Left lobe of liver (tissue), 2 donors: Measurements from ENCODE around the gene PRKCH. TPM values are rescaled to one million over a fixed set of nuclear protein-coding genes. Genes with fewer than 3 reads are reported as not detected.

Experiments used
- ATAC-seq: fragments of 200-7000 bp; cut with Tn5 transposase; one replicate; pipeline ENCODE4 v1.9.1; 2020; ENCODE audit warnings: mild to moderate bottlenecking, moderate library complexity
- DNase-seq: peaks from one replicate; pipeline ENCODE4 v3.0.0-alpha.2; 2020; ENCODE audit warnings: low spot score
- total RNA-seq: library from RNA; stranded (reverse); gene quantifications from one replicate; pipeline ENCODE4 v1.2.1, GENCODE V29; 2021
- donor health status: DM: no; HTN: no; CAD: no; lungs with moderate emphysema.
- donor health status: DM: no; HTN: yes; CAD: no.

The PRKCH gene
- total RNA-seq, 1 donor from 2014 or later: 6.4 TPM

GRCh38 chr14:61470261-61470960 lies 149.0 kb downstream of the PRKCH start:
- no peak for ATAC-seq
- DNase-seq: no peak

GRCh38 chr14:61470961-61471293 lies 149.5 kb downstream of the PRKCH start:
- no peak for ATAC-seq
- DNase-seq: no peak

DNA sequence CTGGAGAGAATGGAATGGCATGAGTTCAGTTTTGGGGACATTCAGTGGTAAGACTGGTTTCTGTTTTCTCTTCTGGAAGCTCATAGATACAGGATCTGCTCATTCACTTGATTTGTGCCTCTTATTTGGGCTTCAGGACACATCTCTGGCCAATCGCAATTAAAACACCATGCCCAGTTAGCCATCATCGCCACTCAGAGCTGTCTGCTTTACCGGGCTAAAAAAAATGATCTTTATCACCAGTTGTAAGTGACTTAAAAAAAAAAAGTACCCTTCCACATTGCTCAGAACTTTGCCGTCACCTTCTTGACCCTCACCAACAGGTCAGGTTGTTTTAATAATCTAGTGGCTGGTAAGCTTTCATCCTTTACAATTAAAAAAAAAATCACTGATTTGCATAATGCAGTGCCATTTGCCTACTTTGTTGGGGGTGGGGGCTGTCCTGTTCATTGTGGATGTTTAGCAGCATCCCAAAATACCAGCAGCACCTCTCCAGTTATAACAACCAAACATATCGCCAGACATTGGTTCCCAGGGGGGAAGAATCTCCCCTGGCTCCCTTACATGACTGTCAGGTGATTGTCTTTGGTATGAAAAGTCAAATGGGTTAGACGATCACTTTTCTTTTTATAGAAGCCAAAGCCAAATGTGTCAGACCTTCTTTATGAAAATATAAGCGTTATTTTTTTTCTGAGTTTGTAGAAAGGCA lies 150.1 kb downstream of the PRKCH start:
- no peak for DNase-seq
- no peak for ATAC-seq

- ATAC-seq (no peak), DNase-seq (no peak)
Measured at GRCh38 chr14:61472011-61472672, 150.8 kb downstream of the PRKCH start.

DNA sequence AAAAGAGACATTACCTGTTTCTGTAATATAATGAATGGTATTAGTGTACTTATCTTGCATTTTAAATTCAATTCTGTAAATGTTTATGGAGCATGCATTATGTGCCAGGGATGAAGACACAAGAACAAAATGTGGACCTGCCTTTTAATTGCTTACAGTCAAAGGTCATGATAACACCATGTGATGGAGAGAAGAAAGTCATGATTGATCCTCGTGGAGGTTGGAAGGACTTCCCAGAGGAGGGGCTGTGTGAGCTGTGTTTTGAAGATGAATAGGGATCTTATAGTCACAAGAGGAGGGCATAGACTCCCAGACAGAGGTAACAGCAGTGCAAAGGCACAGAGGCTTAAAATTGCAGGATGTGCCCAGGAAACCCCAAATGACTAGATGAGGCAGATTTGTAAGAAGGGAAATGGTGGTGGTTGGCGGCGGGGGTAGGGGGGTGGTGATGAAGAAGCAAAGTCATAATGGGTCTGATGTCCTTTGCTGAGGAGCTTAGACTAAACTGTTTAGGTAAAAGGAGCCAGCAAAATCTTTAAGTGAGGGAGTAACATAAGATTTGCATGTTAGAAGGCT lies 151.5 kb downstream of the PRKCH start:
- DNase-seq (no peak), ATAC-seq (no peak)

DNA sequence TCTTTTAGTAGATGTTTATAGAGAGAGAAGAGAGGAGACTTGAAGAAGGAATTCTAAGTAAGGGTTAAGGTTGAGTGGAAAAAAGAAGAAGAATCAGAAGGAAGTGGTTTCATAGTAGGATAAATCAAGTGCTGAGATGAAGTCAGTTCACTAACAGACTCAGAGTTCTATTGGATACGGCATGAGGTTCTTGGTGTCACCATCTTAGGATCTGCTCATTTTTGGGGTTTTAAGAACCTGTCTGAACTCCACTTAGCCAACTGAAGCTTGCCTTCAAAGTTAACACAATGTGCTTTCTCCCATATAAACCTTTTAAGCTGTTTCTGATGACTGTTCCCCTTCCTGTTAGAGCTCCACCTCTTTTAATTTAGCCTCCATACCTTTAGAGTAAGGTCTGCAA lies 152.6 kb downstream of the PRKCH start:
- no peak for ATAC-seq
- no peak for DNase-seq

DNA sequence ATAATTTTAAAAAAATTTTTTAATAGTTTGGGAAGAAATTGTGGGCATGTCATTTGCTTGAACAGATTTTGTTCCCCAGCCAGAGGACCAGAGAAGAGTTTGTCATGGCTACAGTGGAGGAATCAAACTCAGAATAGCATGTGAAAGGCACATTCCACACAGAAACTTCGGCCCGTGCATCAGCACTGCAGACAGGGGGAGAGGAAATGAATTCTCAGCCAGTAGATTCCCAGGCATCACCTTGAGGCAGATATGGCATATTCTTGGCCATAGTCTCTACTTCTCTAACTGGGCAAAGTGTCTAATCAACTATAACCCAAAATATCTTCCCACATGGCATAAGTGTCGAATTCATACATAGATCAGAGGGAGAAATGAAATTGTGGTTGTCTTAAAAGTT lies 153.3 kb downstream of the PRKCH start:
- no peak for DNase-seq
- no peak for ATAC-seq

- no peak for DNase-seq
- peak; percentile 72 for ATAC-seq
Measured at GRCh38 chr14:61475316-61475715, 153.9 kb downstream of the PRKCH start.

GRCh38 chr14:61476105-61476753 lies 154.8 kb downstream of the PRKCH start:
- no peak for DNase-seq
- no peak for ATAC-seq

DNA sequence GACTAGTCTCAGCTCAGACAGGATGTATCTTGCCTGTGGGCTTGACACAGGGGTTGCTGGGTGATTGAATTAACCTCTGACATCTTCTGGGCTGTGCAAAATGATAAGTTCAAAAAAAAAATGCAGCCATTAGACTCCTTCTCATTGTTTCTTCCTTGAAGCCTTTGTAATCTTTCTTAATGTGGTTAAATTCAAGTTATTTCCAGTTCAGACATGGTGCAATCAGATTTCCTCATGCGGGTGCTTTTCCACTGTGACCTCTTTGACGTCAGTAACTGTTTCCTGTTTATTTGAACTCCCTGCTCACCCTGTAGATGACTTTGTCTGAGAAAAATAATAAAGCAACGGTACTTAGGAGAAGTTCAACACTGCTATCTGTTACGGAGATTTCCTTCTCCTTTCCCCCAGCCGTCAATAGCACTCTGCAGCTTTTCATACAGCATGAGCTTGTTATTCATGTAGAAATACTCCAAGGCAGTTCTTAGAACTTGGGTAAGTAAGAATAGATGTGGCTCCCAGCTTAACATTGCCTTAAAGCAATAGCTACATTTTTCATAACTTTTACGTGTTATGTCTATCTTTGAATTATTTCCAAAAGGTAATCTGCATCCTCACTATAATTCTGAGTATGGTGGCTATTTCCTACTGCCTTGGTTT lies 155.5 kb downstream of the PRKCH start:
- ATAC-seq (peak; percentile 74), DNase-seq (peak; percentile 67)

- DNase-seq (peak; percentile 85), ATAC-seq (peak; percentile 78)
Measured at GRCh38 chr14:61477712-61478462, 156.5 kb downstream of the PRKCH start.

GRCh38 chr14:61478971-61479473 lies 157.6 kb downstream of the PRKCH start:
- DNase-seq (no peak), ATAC-seq (no peak)

DNA sequence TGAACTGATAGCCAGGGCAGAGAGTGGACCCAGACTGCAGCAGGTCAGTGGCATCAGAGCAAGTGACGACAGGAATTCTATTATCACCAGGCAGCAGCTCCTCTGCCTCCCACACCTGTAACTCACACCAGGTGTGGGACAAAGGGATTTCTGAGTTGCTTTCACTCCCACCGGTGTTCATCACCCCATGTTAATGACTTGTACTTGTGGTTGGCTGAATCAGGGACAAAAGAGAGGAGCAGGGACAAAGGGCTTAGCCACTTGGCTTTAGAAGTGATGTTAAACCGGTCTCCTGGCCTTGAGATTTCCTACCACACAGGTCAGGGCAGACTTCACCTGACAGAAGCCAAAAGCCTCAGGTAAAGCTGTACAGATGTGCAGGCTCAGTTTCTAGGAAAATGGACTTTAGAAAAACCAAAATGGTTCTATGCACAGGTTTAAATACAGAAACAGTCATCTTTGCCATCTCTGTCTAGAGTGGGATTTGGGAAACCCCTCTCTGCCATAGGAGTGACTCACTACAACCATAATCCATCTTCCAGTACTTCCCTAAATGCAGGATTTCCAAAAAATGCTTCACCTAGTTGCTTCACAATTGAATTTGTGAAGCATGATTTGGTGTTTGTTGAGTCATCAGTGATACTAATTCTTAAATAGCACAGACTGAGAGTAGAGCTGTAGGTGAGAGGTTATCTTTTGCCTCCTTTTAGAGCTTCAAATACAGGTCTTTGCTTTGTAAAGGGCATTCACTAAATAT lies 158.5 kb downstream of the PRKCH start:
- no peak for ATAC-seq
- no peak for DNase-seq

DNA sequence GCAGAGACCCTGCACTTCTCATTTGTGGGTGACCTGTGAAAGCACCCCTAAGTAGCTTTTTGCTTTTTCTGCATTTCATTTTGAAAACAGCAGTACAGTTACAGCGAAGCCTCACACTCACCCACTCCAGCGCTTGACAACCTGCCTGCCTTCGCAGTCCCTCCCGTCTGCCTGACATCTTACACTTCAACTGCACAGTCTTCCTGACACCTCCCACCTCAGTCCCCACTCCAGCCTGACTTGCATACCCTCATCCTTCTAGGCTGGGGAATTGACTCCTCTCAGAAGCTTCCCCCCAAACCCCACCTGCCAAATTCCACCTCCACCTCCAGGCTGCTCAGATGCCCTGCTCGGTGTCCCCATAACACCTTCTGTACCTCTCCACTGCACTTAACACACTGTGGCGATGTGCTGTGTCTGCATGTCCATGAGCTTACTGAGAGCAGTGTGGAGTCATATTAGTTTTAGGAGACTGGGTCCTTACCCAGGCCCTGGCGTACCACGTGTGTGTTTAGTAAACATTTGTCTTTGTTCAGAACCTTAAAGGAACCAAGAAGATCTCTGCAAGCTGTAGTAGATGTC lies 159.4 kb downstream of the PRKCH start:
- ATAC-seq: no peak
- DNase-seq: no peak

DNA sequence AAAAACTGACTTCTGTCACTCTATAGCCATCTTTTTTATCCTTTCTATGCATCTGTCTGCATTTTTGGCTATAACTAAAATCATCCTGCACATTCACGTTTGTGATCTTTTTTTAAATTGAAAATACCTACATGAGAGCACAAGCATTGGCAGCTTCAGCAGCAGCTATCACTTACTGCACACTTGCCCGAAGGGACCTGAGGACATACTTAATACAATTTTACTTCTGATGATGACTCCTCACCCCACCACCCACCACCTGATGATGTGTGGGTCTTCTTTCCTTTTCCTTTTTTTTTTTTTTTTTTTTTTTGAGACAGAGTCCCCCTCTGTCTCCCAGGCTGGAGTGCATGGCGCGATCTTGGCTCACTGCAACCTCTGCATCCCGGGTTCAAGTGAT lies 160.3 kb downstream of the PRKCH start:
- ATAC-seq (no peak), DNase-seq (no peak)

DNA sequence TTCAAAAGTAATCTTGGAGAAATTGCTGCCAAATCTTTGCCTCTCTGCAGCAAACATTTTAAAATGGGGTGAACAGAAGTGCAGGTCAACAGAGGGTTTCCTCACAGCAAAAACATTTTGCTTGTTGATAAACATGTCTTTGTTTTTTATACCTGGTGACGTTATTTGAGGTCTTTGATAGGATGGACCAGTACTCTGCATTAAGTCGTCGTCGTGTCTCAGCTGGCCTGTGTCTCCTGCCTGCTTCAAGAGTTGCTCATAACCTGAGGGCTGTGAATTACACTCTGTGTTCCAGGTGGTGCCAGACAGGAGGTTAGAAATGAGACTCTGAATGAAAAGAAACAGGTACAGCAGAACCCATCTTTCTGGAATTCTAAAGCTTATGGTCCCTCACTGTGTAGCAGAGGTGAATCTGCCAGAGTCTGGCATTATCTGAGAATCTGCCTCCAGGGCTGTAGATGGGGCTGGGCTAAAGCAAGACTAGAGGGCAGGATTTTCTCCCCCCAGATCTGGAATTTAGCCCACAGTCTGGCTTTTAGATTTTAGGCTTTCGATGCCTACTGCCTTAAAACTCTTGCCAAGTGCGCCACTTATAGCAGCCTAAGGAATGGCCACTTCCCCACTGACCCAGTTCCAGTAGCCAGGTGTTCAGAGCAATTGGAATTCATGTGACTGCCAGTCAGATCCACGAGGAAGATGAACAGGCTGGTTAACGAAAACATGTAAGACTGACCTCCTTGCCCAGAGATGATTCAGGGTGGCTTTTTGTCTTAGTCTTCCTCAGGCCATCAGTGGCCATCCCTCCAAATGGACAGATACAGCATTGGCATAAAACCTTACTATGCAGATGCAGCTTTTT lies 161.2 kb downstream of the PRKCH start:
- DNase-seq: no peak
- ATAC-seq: peak; percentile 8

GRCh38 chr14:61483476-61483875 lies 162.1 kb downstream of the PRKCH start:
- ATAC-seq (no peak), DNase-seq (no peak)

DNA sequence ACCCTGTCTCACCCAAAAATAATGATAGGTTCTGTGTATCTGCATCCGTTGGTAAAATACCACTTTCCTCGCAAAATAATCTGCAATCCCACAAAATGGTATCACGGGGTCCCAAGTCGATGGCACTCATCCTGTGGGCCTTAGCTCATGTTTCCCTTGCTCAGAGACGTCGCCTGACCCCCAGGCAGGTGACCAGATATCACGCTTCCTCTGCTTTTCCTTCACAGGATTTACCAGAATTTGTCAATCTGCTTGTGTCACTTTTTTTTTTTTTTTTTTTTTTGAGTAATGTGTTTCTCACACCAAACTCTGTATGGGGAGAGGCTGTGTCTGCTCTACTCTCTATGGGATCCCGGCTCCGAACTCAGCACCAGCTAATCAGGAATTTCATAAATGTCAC lies 162.7 kb downstream of the PRKCH start:
- peak; percentile 16 for ATAC-seq
- DNase-seq: no peak
